GM12878 (cell line): ENCODE data around the gene FYTTD1. TPM values are rescaled to one million over a fixed set of nuclear protein-coding genes. Genes with fewer than 3 reads are reported as not detected.

Experiments used
- ATAC-seq: fragments of 200-7000 bp; cut with Tn5 transposase; 3 replicates; pipeline ENCODE4 v1.9.1; 2020; ENCODE audit warnings: mild to moderate bottlenecking, moderate library complexity
- BruUV-seq: library from RNA; stranded (reverse); fragments of 400-500 nt; replicated peaks from 2 replicates; lab custom pipeline; 2021; lab: Mats Ljungman, UMichigan
- CTCF ChIA-PET: fragments of 300-600 bp; sonication (Branson Sonifier 250); formaldehyde crosslinking; extraction: SDS; loops from one replicate; lab custom pipeline; 2021; ENCODE audit warnings: inconsistent platforms; lab: Yijun Ruan, JAX
- POLR2A ChIA-PET: fragments of 350-600 bp; formaldehyde crosslinking; extraction: SDS; loops from one replicate; lab custom pipeline; 2021; ENCODE audit warnings: inconsistent platforms; lab: Charles Lee
- RAD21 ChIA-PET: fragments of 300-600 bp; sonication (Branson Sonifier 250); formaldehyde crosslinking; loops from one replicate; lab custom pipeline; 2023; ENCODE audit warnings: antibody characterized with exemption; ENCODE audit not compliant: unreplicated experiment; lab: Charles Lee
- SMC1A ChIA-PET: fragments of 300-600 bp; sonication (Branson Sonifier 250); formaldehyde crosslinking; loops from one replicate; lab custom pipeline; 2023; ENCODE audit not compliant: unreplicated experiment, uncharacterized antibody; lab: Charles Lee
- DNase-seq: peaks from one replicate; pipeline ENCODE4 v3.0.0-alpha.2; 2011; ENCODE audit warnings: low read depth, low spot score
- FAIRE-seq: peaks from 3 replicates; lab custom pipeline; 2011; peaks lifted over from hg19 to GRCh38; lab: Jason Lieb, UNC
- H2AFZ ChIP-seq: 2 replicates; pipeline ENCODE4 v1.6.0; 2011; ENCODE audit warnings: low read depth, low read length, control low read depth; ENCODE audit not compliant: control insufficient read depth
- H3K27ac ChIP-seq: 2 replicates; pipeline ENCODE4 v1.5.1; 2011; ENCODE audit warnings: control low read depth; ENCODE audit not compliant: control insufficient read depth, insufficient read depth
- H3K27me3 ChIP-seq, 2 experiments: replicated peaks in 1 of 2; 2 replicates each; pipeline versions ENCODE4 v1.6.0 to v1.6.1; 2011; ENCODE audit warnings: low read length in 1 of 2; ENCODE audit not compliant: control insufficient read depth in 2 of 2, insufficient read depth in 2 of 2
- H3K36me3 ChIP-seq, 2 experiments: 2 replicates each; pipeline ENCODE4 v1.5.1; 2011; ENCODE audit warnings: low read length in 1 of 2; ENCODE audit not compliant: control insufficient read depth in 2 of 2, insufficient read depth in 2 of 2
- H3K4me1 ChIP-seq: 2 replicates; pipeline ENCODE4 v1.6.1; 2011; ENCODE audit warnings: mild to moderate bottlenecking, low read length, moderate library complexity, mixed read lengths; ENCODE audit not compliant: control insufficient read depth, insufficient read depth
- H3K4me2 ChIP-seq: 2 replicates; pipeline ENCODE4 v1.6.0; 2011; ENCODE audit warnings: control low read depth; ENCODE audit not compliant: control insufficient read depth, insufficient read depth
- H3K4me3 ChIP-seq: fragments of 200-600 bp; sonication (generic); 2 replicates; pipeline ENCODE4 v1.5.1; 2016
- H3K79me2 ChIP-seq: 2 replicates; pipeline ENCODE4 v1.6.0; 2011; ENCODE audit warnings: low read length; ENCODE audit not compliant: control insufficient read depth, insufficient read depth
- H3K9ac ChIP-seq: 2 replicates; pipeline ENCODE4 v1.8.0; 2011; ENCODE audit warnings: low read length, control low read depth, mixed read lengths; ENCODE audit not compliant: control insufficient read depth, insufficient read depth
- H3K9me3 ChIP-seq: replicated peaks from 3 replicates; pipeline ENCODE4 v1.5.1; 2011; ENCODE audit warnings: mild to moderate bottlenecking, low read length; ENCODE audit not compliant: control insufficient read depth, insufficient read depth
- H4K20me1 ChIP-seq: 2 replicates; pipeline ENCODE4 v1.6.0; 2011; ENCODE audit not compliant: control insufficient read depth, insufficient read depth
- BMI1 ChIP-seq: fragments of 450-650 bp; IDR thresholded peaks from 2 replicates; pipeline ENCODE4 v1.6.1; 2016; ENCODE audit warnings: mild to moderate bottlenecking, moderate library complexity, borderline replicate concordance
- EZH2 ChIP-seq: IDR thresholded peaks from 2 replicates; pipeline ENCODE4 v1.6.1; 2012; ENCODE audit warnings: low read depth, mild to moderate bottlenecking, control low read depth, inconsistent platforms, low read length, borderline replicate concordance; ENCODE audit not compliant: control insufficient read depth
- GABPA ChIP-seq: IDR thresholded peaks from 2 replicates; pipeline ENCODE4 v1.6.1; 2014; ENCODE audit warnings: antibody characterized with exemption, low read depth, mild to moderate bottlenecking, inconsistent platforms
- HCFC1 ChIP-seq: fragments of 150-350 bp; IDR thresholded peaks from 2 replicates; pipeline ENCODE4 v1.6.1; 2014; ENCODE audit warnings: low read length
- IKZF1 ChIP-seq: fragments of 450-650 bp; conservative IDR thresholded peaks from 2 replicates; pipeline ENCODE4 v1.6.1; 2017; ENCODE audit warnings: antibody characterized with exemption, mild to moderate bottlenecking
- KDM1A ChIP-seq: fragments of 200-600 bp; sonication (generic); IDR thresholded peaks from 2 replicates; pipeline ENCODE4 v1.6.1; 2016; ENCODE audit warnings: borderline replicate concordance
- MEF2B ChIP-seq: fragments of 450-650 bp; IDR thresholded peaks from 2 replicates; pipeline ENCODE4 v1.6.1; 2018; ENCODE audit warnings: mild to moderate bottlenecking, moderate library complexity; ENCODE audit not compliant: partially characterized antibody, poor library complexity, severe bottlenecking
- MXI1 ChIP-seq: fragments of 150-350 bp; IDR thresholded peaks from 2 replicates; pipeline ENCODE4 v1.6.1; 2011; ENCODE audit warnings: low read depth, mild to moderate bottlenecking, inconsistent platforms, low read length, improper control_type of control experiment
- POU2F2 ChIP-seq: IDR thresholded peaks from 3 replicates; pipeline ENCODE4 v1.6.1; 2011; ENCODE audit warnings: low read depth, mild to moderate bottlenecking, low read length, borderline replicate concordance
- RBBP5 ChIP-seq: fragments of 200-600 bp; sonication (generic); conservative IDR thresholded peaks from 2 replicates; pipeline ENCODE4 v1.6.1; 2016
- RCOR1 ChIP-seq: conservative IDR thresholded peaks from 2 replicates; pipeline ENCODE4 v1.6.1; 2012; ENCODE audit warnings: low read depth, low read length, improper control_type of control experiment
- SMAD5 ChIP-seq: IDR thresholded peaks from 2 replicates; pipeline ENCODE4 v1.6.1; 2016; ENCODE audit warnings: antibody characterized with exemption, low read depth
- SMARCA5 ChIP-seq: fragments of 450-650 bp; IDR thresholded peaks from 2 replicates; pipeline ENCODE4 v1.6.1; 2017; ENCODE audit warnings: mild to moderate bottlenecking
- STAT1 ChIP-seq: fragments of 450-650 bp; conservative IDR thresholded peaks from 2 replicates; pipeline ENCODE4 v1.6.1; 2014; ENCODE audit warnings: antibody characterized with exemption, mild to moderate bottlenecking
- SUPT20H ChIP-seq: IDR thresholded peaks from 2 replicates; pipeline ENCODE4 v1.6.1; 2011; ENCODE audit warnings: low read depth, mild to moderate bottlenecking, low read length, moderate library complexity, borderline replicate concordance; ENCODE audit not compliant: control insufficient read depth
- TAF1 ChIP-seq: IDR thresholded peaks from 2 replicates; pipeline ENCODE4 v1.6.1; 2011; ENCODE audit warnings: mild to moderate bottlenecking, low read depth, low read length, borderline replicate concordance
- TCF3 ChIP-seq: IDR thresholded peaks from 2 replicates; pipeline ENCODE4 v1.6.1; 2012; ENCODE audit warnings: low read depth, mild to moderate bottlenecking, low read length, borderline replicate concordance; ENCODE audit not compliant: insufficient read depth
- WGBS: methylation state at CpG from one replicate; pipeline ENCODE4 v1.1.6; 2016; ENCODE audit warnings: low lambda C conversion rate; ENCODE audit not compliant: insufficient replicate concordance, insufficient coverage; ENCODE audit errors: missing lambda C conversion rate; 5-methylcytosine and 5-hydroxymethylcytosine counted together
- in situ Hi-C: fragments of 300-500 bp; cut with MboI; formaldehyde crosslinking; loops from 9 replicates; pipeline ENCODE4 v1.14.3; 2018; ENCODE audit warnings: mixed read lengths
- intact Hi-C: fragments of 100-400 bp; cut with micrococcal nuclease; formaldehyde crosslinking; loops from one replicate; pipeline ENCODE4 v1.14.2; 2022; ENCODE audit not compliant: unreplicated experiment
- polyA plus RNA-seq, 11 experiments: library from polyadenylated mRNA; depleted of rRNA in 4 of 11; unstranded in 6 of 11; stranded (reverse) in 5 of 11; fragments of >200 nt; fragmentation: Nextera tagmentation in 4 of 11; fragmentation: Illumina TruSeq in 1 of 11; extraction: Ambion mirVana in 4 of 11; extraction: Trizol in 1 of 11; gene quantifications; 1 replicate in 1 of 11; 2 replicates in 10 of 11; pipeline versions ENCODE4 v1.2.1 to v1.2.3, GENCODE V29; 2011 to 2016; ENCODE audit warnings: inconsistent platforms in 2 of 11, missing spikeins in 2 of 11, low read depth in 1 of 11
- total RNA-seq, 4 experiments: library from RNA; depleted of rRNA in 3 of 4; stranded (reverse); fragments of >200 nt in 3 of 4; fragmentation: Illumina TruSeq in 1 of 4; extraction: Trizol in 1 of 4; gene quantifications; 2 replicates each; pipeline versions ENCODE4 v1.2.1 to v1.2.3, GENCODE V29; 2013 to 2021
- TF ChIP-seq, protein P1 (sequence below): fragments of 450-650 bp; conservative IDR thresholded peaks from 2 replicates; pipeline ENCODE4 v1.6.1; 2017; ENCODE audit warnings: mild to moderate bottlenecking, moderate library complexity
- TF ChIP-seq, protein P2 (sequence below): fragments of 150-350 bp; IDR thresholded peaks from 2 replicates; pipeline ENCODE4 v1.6.1; 2014; ENCODE audit warnings: mild to moderate bottlenecking, low read depth, low read length

Gene FYTTD1
- total and polyA plus RNA-seq, 10 of the 15 experiments (the other 5 are each of a cell fraction or from before 2014, with no cell fraction given): 25.5 to 101 (median 59.4) TPM

- TF ChIP-seq, protein P1, sequence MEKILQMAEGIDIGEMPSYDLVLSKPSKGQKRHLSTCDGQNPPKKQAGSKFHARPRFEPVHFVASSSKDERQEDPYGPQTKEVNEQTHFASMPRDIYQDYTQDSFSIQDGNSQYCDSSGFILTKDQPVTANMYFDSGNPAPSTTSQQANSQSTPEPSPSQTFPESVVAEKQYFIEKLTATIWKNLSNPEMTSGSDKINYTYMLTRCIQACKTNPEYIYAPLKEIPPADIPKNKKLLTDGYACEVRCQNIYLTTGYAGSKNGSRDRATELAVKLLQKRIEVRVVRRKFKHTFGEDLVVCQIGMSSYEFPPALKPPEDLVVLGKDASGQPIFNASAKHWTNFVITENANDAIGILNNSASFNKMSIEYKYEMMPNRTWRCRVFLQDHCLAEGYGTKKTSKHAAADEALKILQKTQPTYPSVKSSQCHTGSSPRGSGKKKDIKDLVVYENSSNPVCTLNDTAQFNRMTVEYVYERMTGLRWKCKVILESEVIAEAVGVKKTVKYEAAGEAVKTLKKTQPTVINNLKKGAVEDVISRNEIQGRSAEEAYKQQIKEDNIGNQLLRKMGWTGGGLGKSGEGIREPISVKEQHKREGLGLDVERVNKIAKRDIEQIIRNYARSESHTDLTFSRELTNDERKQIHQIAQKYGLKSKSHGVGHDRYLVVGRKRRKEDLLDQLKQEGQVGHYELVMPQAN: peak; percentile 63
- TF ChIP-seq HCFC1 (peak; percentile 44), TAF1 (peak; percentile 47; the same call in 1 of the 2 replicates), EZH2 (no peak), MXI1 (peak; percentile 70), SMAD5 (peak; percentile 58; the same call in 1 of the 2 replicates), IKZF1 (peak; percentile 84), STAT1 (peak; percentile 89; the same call in 1 of the 2 replicates)
Observed at GRCh38 chr3:197749601-197750395, at the start of gene FYTTD1 (continued).

DNA sequence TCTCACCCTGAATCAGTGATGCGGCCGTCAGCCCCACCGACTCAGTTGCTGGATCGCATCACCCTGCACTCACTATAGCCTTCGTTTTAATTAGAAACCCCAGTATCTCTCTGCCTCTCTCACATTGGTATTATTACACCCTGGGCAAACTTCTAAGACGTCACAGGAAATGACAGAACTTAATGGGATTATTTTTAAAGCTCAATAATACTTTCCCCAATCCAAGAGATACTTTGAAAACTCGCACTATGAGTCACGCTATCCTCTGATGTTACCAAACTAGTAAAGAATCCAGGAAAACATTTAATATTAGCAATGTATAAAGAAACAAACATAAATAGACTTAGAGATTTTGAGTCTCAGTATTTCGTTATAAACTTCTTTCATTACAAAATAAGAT lies 49.6 kb upstream of the FYTTD1 start:
- DNase-seq (no peak), FAIRE-seq (no peak), ATAC-seq (no peak)
- Histone ChIP-seq H2AFZ (no peak overlapping the region), H3K9ac (no peak overlapping the region), H3K4me3 (no peak overlapping the region), H3K4me1 (no peaks in the 10 kb centered on the region), H3K27ac (no peak overlapping the region), H3K9me3 (no peaks in the 10 kb centered on the region; the same call in 2 of the 3 replicates), H3K4me2 (no peak overlapping the region), H3K27me3 (no peaks in the 10 kb centered on the region), H3K36me3 (peaks cover 43 to 60% of the 10 kb centered on the region in 2 experiments), H3K79me2 (peaks cover 4% of the 10 kb centered on the region), H4K20me1 (no peaks in the 10 kb centered on the region)
- RAD21 ChIA-PET: interaction anchor here (1.3 kb wide), 1 partner anchor 11 kb away, joined by 4 read pairs; no protein-coding TSS in a partner anchor
- WGBS: 94% methylated on average over 9 of the region's 9 CpGs
- TSS peak; percentile 46 for BruUV-seq
- POLR2A ChIA-PET: interaction anchor here (0.6 kb wide), 1 partner anchor 29 kb away, joined by 4 read pairs; no protein-coding TSS in a partner anchor
- SMC1A ChIA-PET: interaction anchor here (0.7 to 1.4 kb wide), 3 partner anchors 28 to 118 kb away, joined by 3 to 4 read pairs (median 3); no protein-coding TSS in a partner anchor
- in situ Hi-C loops: no loop called here
- intact Hi-C loops: no loop called here
- CTCF ChIA-PET: interaction anchor here (0.8 to 1.0 kb wide), 2 partner anchors 12 to 103 kb away, joined by 3 read pairs; no protein-coding TSS in a partner anchor
- TF ChIP-seq RCOR1 (no peak), TCF3 (no peak), GABPA (no peak), MEF2B (no peak), KDM1A (no peak), SUPT20H (no peak), POU2F2 (no peak), SMARCA5 (no peak), BMI1 (no peak), RBBP5 (no peak)
- TF ChIP-seq, protein P2, sequence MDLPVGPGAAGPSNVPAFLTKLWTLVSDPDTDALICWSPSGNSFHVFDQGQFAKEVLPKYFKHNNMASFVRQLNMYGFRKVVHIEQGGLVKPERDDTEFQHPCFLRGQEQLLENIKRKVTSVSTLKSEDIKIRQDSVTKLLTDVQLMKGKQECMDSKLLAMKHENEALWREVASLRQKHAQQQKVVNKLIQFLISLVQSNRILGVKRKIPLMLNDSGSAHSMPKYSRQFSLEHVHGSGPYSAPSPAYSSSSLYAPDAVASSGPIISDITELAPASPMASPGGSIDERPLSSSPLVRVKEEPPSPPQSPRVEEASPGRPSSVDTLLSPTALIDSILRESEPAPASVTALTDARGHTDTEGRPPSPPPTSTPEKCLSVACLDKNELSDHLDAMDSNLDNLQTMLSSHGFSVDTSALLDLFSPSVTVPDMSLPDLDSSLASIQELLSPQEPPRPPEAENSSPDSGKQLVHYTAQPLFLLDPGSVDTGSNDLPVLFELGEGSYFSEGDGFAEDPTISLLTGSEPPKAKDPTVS: no peak
